ENCODE results near the gene TENT4A. TPM values are rescaled to one million over a fixed set of nuclear protein-coding genes. Genes with fewer than 3 reads are reported as not detected.

Gene TENT4A
- total RNA-seq, 1 experiment from 2014 or later: 29.6 TPM

- H3K4me1 ChIP-seq (ENCODE audit: control insufficient read depth, insufficient read depth, low read length): peaks cover 6% of the 10 kb centered on the region; the same call in 1 of the 2 replicates
- ATAC-seq (no peak), DNase-seq (ENCODE audit: low read depth, low spot score) (no peak)
- in situ Hi-C loops (cut with HindIII; ENCODE audit: low pct_unique_long_range_greater_than_20kb, low sequenced_read_pairs) (no loop called here), intact Hi-C loops (cut with micrococcal nuclease; ENCODE audit: unreplicated experiment) (no loop called here)
- H3K27ac ChIP-seq (ENCODE audit: low read length): no peak overlapping the region
- H3K9me3 ChIP-seq (ENCODE audit: control insufficient read depth, insufficient read depth, low read depth, low read length): no peaks in the 10 kb centered on the region
- H3K4me3 ChIP-seq (ENCODE audit: low read depth in 2 of 2, low read length in 2 of 2): no peak overlapping the region
- CTCF ChIA-PET: no interaction called here
- no TSS peak for BruUV-seq (replicated peaks)
- H3K27me3 ChIP-seq (ENCODE audit: control insufficient read depth, insufficient read depth, low read length): no peaks in the 10 kb centered on the region
- H3K36me3 ChIP-seq (ENCODE audit: control insufficient read depth, insufficient read depth, low read length): no peaks in the 10 kb centered on the region
- POLR2A ChIA-PET: no interaction called here
- TF ChIP-seq TCF7L2 (IDR thresholded peaks at IDR 0.05; ENCODE audit: low read depth, low read length): no peak
- no peak for TF ChIP-seq POLR2AphosphoS5 (IDR thresholded peaks at IDR 0.05; ENCODE audit: low read depth, low read length)
- TF ChIP-seq SIN3A (IDR thresholded peaks at IDR 0.05; ENCODE audit: borderline replicate concordance, insufficient read depth, low read depth, low read length): no peak
- TF ChIP-seq REST (IDR thresholded peaks at IDR 0.05; ENCODE audit: insufficient read depth in 1 of 2, low read depth in 2 of 2, low read length in 1 of 2): no peak
- TF ChIP-seq CTCF (IDR thresholded peaks at IDR 0.05): no peak
Measured at GRCh38 chr5:6708814-6709213, 4.4 kb upstream of the TENT4A start.

GRCh38 chr5:6710070-6710469 is 3.2 kb upstream of the TENT4A start:
- Histone ChIP-seq H3K27ac (ENCODE audit: low read length) (no peak overlapping the region), H3K4me1 (ENCODE audit: control insufficient read depth, insufficient read depth, low read length) (peaks cover 6% of the 10 kb centered on the region; the same call in 1 of the 2 replicates), H3K9me3 (ENCODE audit: control insufficient read depth, insufficient read depth, low read depth, low read length) (no peaks in the 10 kb centered on the region), H3K4me3 (ENCODE audit: low read depth in 2 of 2, low read length in 2 of 2) (no peak overlapping the region), H3K36me3 (ENCODE audit: control insufficient read depth, insufficient read depth, low read length) (no peaks in the 10 kb centered on the region; the same call in 1 of the 2 replicates), H3K27me3 (ENCODE audit: control insufficient read depth, insufficient read depth, low read length) (no peaks in the 10 kb centered on the region)
- ChIA-PET POLR2A (no interaction called here), CTCF (no interaction called here)
- DNase-seq (ENCODE audit: low read depth, low spot score) (no peak), ATAC-seq (no peak)
- intact Hi-C loops (cut with micrococcal nuclease; ENCODE audit: unreplicated experiment): loop anchor here (10.0 kb wide), 1 partner anchor 75 kb away; the partner anchor contains the start of genes NSUN2 and SRD5A1
- in situ Hi-C loops (cut with HindIII; ENCODE audit: low pct_unique_long_range_greater_than_20kb, low sequenced_read_pairs): no loop called here
- TF ChIP-seq REST (IDR thresholded peaks at IDR 0.05; ENCODE audit: insufficient read depth in 1 of 2, low read depth in 2 of 2, low read length in 1 of 2) (no peak), SIN3A (IDR thresholded peaks at IDR 0.05; ENCODE audit: borderline replicate concordance, insufficient read depth, low read depth, low read length) (no peak), TCF7L2 (IDR thresholded peaks at IDR 0.05; ENCODE audit: low read depth, low read length) (no peak), POLR2AphosphoS5 (IDR thresholded peaks at IDR 0.05; ENCODE audit: low read depth, low read length) (no peak), CTCF (IDR thresholded peaks at IDR 0.05) (no peak)
- BruUV-seq (replicated peaks): no TSS peak
